Measurements from ENCODE around the gene PVRIG. TPM values are rescaled to one million over a fixed set of nuclear protein-coding genes. Genes with fewer than 3 reads are reported as not detected.

Gene PVRIG
- total and polyA plus RNA-seq, 3 experiments from 2014 or later: 23.9 to 131 (median 24.5) TPM

DNA sequence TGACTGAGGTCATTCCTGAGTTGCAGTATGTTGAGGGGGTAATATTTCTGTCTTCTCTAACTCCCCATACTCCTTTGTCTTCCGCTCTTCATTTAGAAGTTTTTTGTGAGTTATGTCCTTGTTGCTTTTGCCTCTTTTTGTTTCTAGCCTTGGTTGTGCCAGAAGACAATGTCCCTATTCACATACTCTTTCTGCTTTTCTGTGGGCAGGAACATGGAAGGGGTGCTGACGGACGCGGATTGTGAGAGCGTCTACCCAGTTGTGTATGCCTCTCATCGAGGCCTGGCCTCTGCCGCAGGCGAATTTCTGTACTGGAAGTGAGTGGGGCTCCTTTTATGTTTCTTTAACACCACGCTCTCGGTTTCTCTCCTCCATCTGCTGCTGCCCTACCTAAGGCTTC is 21.5 kb upstream of the PVRIG start:
- DNase-seq: no peak
- Mint-ChIP-seq H3K4me1 (no peaks in the 10 kb centered on the region), H3K36me3 (peaks cover 0 to 1% (median 0%) of the 10 kb centered on the region in 3 donors), H3K9me3 (no peaks in the 10 kb centered on the region), H3K4me3 (no peak overlapping the region), H3K27ac (peak overlapping the region in 1 of 8 donors; percentile 52), H3K27me3 (peaks cover 2 to 5% of the 10 kb centered on the region in 2 donors)
- CTCF ChIA-PET: no interaction called here
- Histone ChIP-seq H3K27me3 (ENCODE audit: insufficient read depth, low read length, poor library complexity, severe bottlenecking) (no peaks in the 10 kb centered on the region), H3K36me3 (ENCODE audit: insufficient read depth, low read length) (no peaks in the 10 kb centered on the region), H3K9me3 (ENCODE audit: low read length) (no peaks in the 10 kb centered on the region), H3K4me3 (ENCODE audit: low read length) (no peak overlapping the region), H3K4me1 (ENCODE audit: insufficient read depth, low read length) (no peaks in the 10 kb centered on the region), H3K27ac (ENCODE audit: low read depth, low read length) (no peak overlapping the region)
- POLR2A ChIA-PET: no interaction called here

DNA sequence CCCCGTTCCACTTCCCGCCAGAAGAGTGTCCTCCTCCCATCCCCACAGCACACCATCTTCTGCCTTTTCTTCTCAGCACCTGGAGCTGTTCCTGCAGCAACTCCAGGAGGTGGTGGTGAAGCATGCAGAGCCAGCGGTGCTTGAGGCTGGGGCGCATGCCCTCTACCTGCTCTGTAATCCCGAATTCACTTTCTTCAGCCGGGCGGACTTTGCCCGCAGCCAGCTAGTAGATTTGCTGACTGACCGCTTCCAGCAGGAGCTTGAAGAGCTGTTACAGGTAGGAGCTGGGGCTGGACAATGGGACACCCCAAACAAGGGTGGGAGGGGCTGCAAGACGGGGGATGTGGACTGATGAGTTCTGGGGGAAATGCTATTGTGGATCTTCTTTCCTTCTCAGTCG is 19.1 kb upstream of the PVRIG start:
- CTCF ChIA-PET: interaction anchor here (1.1 to 1.3 kb wide), 2 partner anchors 62 to 68 kb away, joined by 3 to 6 read pairs; no protein-coding TSS in a partner anchor
- Histone ChIP-seq H3K27ac (ENCODE audit: low read depth, low read length) (no peak overlapping the region), H3K36me3 (ENCODE audit: insufficient read depth, low read length) (no peaks in the 10 kb centered on the region), H3K9me3 (ENCODE audit: low read length) (no peaks in the 10 kb centered on the region), H3K4me1 (ENCODE audit: insufficient read depth, low read length) (no peaks in the 10 kb centered on the region), H3K27me3 (ENCODE audit: insufficient read depth, low read length, poor library complexity, severe bottlenecking) (no peaks in the 10 kb centered on the region), H3K4me3 (ENCODE audit: low read length) (no peak overlapping the region)
- POLR2A ChIA-PET: interaction anchor here (0.6 to 1.3 kb wide), 2 partner anchors 10 to 162 kb away, joined by 3 read pairs; no protein-coding TSS in a partner anchor
- no peak overlapping the region for H3K4me3 Mint-ChIP-seq
- H3K4me1 Mint-ChIP-seq: no peaks in the 10 kb centered on the region
- H3K9me3 Mint-ChIP-seq: no peaks in the 10 kb centered on the region
- DNase-seq: no peak
- H3K27me3 Mint-ChIP-seq: peaks cover 2 to 5% of the 10 kb centered on the region in 2 donors
- H3K27ac Mint-ChIP-seq: peak overlapping the region in 1 of 8 donors; percentile 43
- H3K36me3 Mint-ChIP-seq: peaks cover 0 to 4% (median 0%) of the 10 kb centered on the region in 3 donors

- no peak overlapping the region for H3K4me3 Mint-ChIP-seq
- H3K4me1 Mint-ChIP-seq: peaks cover 16 to 17% (median 17%) of the 10 kb centered on the region in 3 donors
- H3K9me3 ChIP-seq (ENCODE audit: low read length): no peaks in the 10 kb centered on the region
- CTCF ChIA-PET: no interaction called here
- H3K4me3 ChIP-seq (ENCODE audit: low read length): no peak overlapping the region
- POLR2A ChIA-PET: interaction anchor here (0.5 kb wide), 1 partner anchor 23 kb away, joined by 3 read pairs; no protein-coding TSS in a partner anchor
- peaks cover 0 to 2% of the 10 kb centered on the region in 2 donors for H3K27me3 Mint-ChIP-seq
- H3K27ac ChIP-seq (ENCODE audit: low read depth, low read length): no peak overlapping the region
- H3K36me3 ChIP-seq (ENCODE audit: insufficient read depth, low read length): no peaks in the 10 kb centered on the region
- DNase-seq: no peak
- H3K9me3 Mint-ChIP-seq: no peaks in the 10 kb centered on the region
- H3K27ac Mint-ChIP-seq: no peak overlapping the region
- H3K36me3 Mint-ChIP-seq: peaks cover 0 to 4% (median 0%) of the 10 kb centered on the region in 3 donors
- H3K4me1 ChIP-seq (ENCODE audit: insufficient read depth, low read length): peaks cover 15% of the 10 kb centered on the region
- H3K27me3 ChIP-seq (ENCODE audit: insufficient read depth, low read length, poor library complexity, severe bottlenecking): no peaks in the 10 kb centered on the region
Measured at GRCh38 chr7:100204454-100204853, 15.3 kb upstream of the PVRIG start.

DNA sequence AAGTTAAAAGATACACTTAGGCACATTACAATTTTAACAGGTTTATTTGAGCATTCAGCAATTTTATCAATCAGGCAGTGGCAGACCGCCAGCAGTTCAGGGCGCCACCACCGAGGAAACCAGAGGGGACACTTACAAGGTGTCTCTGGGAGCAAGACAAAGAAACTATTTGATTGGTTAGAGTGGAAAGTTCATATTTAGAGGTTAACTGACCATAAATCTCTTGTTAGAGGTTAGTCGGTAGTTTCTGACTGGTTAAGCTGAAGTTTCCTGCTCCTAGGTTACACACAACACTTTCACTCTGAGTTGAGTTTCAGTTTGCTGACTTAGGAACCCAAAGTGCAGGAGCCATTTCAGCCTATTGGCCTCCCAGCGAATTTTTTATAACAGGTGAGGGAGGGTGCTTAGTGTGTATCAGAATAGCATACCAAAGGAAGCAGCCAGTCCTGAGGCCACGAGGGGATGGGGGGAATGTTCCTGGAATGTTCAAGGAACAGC is 10.8 kb upstream of the PVRIG start:
- Mint-ChIP-seq H3K27ac (peak overlapping the region in 7 of 8 donors; percentile 16 to 89 (median 81)), H3K9me3 (no peaks in the 10 kb centered on the region), H3K4me1 (peaks cover 41 to 45% (median 45%) of the 10 kb centered on the region in 3 donors), H3K27me3 (peaks cover 0 to 1% of the 10 kb centered on the region in 2 donors), H3K36me3 (peaks cover 0 to 1% (median 0%) of the 10 kb centered on the region in 3 donors), H3K4me3 (peak overlapping the region; percentile 37 to 80 (median 58))
- ChIA-PET POLR2A (no interaction called here), CTCF (interaction anchor here (1.9 to 2.9 kb wide), 4 partner anchors 19 to 136 kb away, joined by 5 to 19 read pairs (median 9); no protein-coding TSS in a partner anchor)
- Histone ChIP-seq H3K27me3 (ENCODE audit: insufficient read depth, low read length, poor library complexity, severe bottlenecking) (no peaks in the 10 kb centered on the region), H3K9me3 (ENCODE audit: low read length) (no peaks in the 10 kb centered on the region), H3K4me1 (ENCODE audit: insufficient read depth, low read length) (peaks cover 43% of the 10 kb centered on the region), H3K36me3 (ENCODE audit: insufficient read depth, low read length) (no peaks in the 10 kb centered on the region), H3K27ac (ENCODE audit: low read depth, low read length) (no peak overlapping the region), H3K4me3 (ENCODE audit: low read length) (peak overlapping the region; percentile 39)
- no peak for DNase-seq

DNA sequence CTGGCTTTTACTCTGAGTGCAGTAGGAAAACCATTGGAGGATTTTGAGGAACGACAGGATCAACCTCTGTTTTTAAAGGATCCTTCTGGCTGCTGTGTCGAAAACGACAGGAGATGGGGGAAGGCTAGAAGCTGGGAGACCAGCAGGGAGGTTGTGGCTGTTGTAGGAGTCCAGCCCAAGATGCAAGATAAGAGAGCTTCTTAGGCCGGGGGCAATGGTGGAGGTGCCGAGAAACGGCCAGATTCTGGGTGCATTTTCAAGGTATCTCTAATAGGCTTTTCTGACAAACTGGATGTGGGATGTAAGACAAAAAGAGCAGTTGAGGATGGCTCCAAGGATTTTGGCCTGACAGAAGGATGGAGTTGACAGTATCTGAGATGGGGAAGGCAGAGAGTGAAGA is 10.3 kb upstream of the PVRIG start:
- Histone ChIP-seq H3K27me3 (ENCODE audit: insufficient read depth, low read length, poor library complexity, severe bottlenecking) (no peaks in the 10 kb centered on the region), H3K4me1 (ENCODE audit: insufficient read depth, low read length) (peaks cover 46% of the 10 kb centered on the region), H3K9me3 (ENCODE audit: low read length) (no peaks in the 10 kb centered on the region), H3K27ac (ENCODE audit: low read depth, low read length) (no peak overlapping the region), H3K4me3 (ENCODE audit: low read length) (peak overlapping the region; percentile 39), H3K36me3 (ENCODE audit: insufficient read depth, low read length) (no peaks in the 10 kb centered on the region)
- peaks cover 0 to 1% of the 10 kb centered on the region in 2 donors for H3K27me3 Mint-ChIP-seq
- POLR2A ChIA-PET: no interaction called here
- H3K9me3 Mint-ChIP-seq: no peaks in the 10 kb centered on the region
- peak overlapping the region in 3 of 7 donors; percentile 12 to 65 (median 49) for H3K4me3 Mint-ChIP-seq
- peaks cover 0 to 1% (median 0%) of the 10 kb centered on the region in 3 donors for H3K36me3 Mint-ChIP-seq
- CTCF ChIA-PET: interaction anchor here (1.3 to 2.9 kb wide), 4 partner anchors 9 to 136 kb away, joined by 4 to 19 read pairs (median 7); no protein-coding TSS in a partner anchor
- no peak for DNase-seq
- peaks cover 45 to 51% (median 50%) of the 10 kb centered on the region in 3 donors for H3K4me1 Mint-ChIP-seq
- peak overlapping the region in 7 of 8 donors; percentile 16 to 89 (median 81) for H3K27ac Mint-ChIP-seq

DNA sequence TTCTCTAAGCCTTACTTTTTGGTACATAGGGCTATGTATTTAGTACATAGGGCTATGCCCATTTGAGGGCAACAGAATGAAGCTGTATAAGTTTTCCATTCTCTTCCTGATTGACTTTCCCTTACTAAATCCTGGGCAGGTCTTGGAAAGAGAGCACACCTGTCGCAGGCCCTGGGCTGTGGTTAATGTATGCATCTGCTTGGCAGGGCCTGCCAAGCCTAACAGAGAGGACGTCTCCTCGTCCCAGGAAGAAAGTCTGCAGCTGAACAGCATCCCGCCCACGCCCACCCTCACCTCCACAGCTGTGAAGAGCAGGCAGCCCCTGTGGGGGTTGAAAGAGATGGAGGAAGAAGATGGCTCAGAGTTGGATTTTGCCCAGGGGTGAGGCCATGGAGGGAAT is 8.9 kb upstream of the PVRIG start:
- H3K4me3 Mint-ChIP-seq: peak overlapping the region in 2 of 7 donors; percentile 33 to 80
- no peak overlapping the region for H3K27ac ChIP-seq (ENCODE audit: low read depth, low read length)

DNA sequence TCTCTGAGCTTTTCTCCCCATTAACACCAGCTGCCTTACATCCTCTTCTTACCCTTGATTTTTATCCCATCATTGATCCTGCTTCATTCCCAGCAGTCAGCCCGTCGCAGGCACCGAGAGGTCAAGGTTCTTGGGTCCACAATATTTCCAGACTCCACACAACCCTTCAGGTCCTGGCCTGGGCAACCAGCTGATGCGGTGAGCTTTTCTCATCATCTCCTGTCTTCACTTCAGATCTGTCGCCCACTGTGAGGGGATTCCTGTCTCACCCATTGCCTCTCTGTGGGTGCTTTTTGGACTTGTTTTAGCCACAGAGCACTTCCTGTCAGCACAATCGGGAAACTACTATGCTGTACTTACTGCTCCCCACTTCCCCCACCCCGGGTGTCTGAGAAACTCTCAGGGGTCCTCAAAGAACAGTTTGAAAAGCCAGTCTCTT is 8.4 kb upstream of the PVRIG start:
- Histone ChIP-seq H3K36me3 (ENCODE audit: insufficient read depth, low read length) (no peaks in the 10 kb centered on the region), H3K4me3 (ENCODE audit: low read length) (peak overlapping the region; percentile 4), H3K27ac (ENCODE audit: low read depth, low read length) (no peak overlapping the region), H3K27me3 (ENCODE audit: insufficient read depth, low read length, poor library complexity, severe bottlenecking) (no peaks in the 10 kb centered on the region), H3K4me1 (ENCODE audit: insufficient read depth, low read length) (peaks cover 54% of the 10 kb centered on the region), H3K9me3 (ENCODE audit: low read length) (no peaks in the 10 kb centered on the region)
- H3K4me3 Mint-ChIP-seq: peak overlapping the region; percentile 9 to 86 (median 76)
- peak; percentile 15 to 69 (median 52) for DNase-seq
- H3K27ac Mint-ChIP-seq: peak overlapping the region; percentile 76 to 97 (median 94)
- peaks cover 0 to 1% (median 0%) of the 10 kb centered on the region in 3 donors for H3K36me3 Mint-ChIP-seq
- no peaks in the 10 kb centered on the region for H3K9me3 Mint-ChIP-seq
- peaks cover 0 to 1% of the 10 kb centered on the region in 2 donors for H3K27me3 Mint-ChIP-seq
- peaks cover 45 to 64% (median 50%) of the 10 kb centered on the region in 3 donors for H3K4me1 Mint-ChIP-seq
- CTCF ChIA-PET: interaction anchor here (1.0 to 2.9 kb wide), 5 partner anchors 9 to 78 kb away, joined by 3 to 19 read pairs (median 4); no protein-coding TSS in a partner anchor
- POLR2A ChIA-PET: interaction anchor here (0.8 kb wide), 1 partner anchor 48 kb away, joined by 5 read pairs; no protein-coding TSS in a partner anchor

More for the DNA sequence above, 8.9 kb upstream of the PVRIG start:
- POLR2A ChIA-PET: interaction anchor here (0.5 to 0.8 kb wide), 2 partner anchors 10 to 11 kb away, joined by 3 read pairs; no protein-coding TSS in a partner anchor
- no peaks in the 10 kb centered on the region for H3K9me3 Mint-ChIP-seq
- no peaks in the 10 kb centered on the region for H3K36me3 ChIP-seq (ENCODE audit: insufficient read depth, low read length)
- peaks cover 0 to 1% of the 10 kb centered on the region in 2 donors for H3K27me3 Mint-ChIP-seq
- no peak for DNase-seq
- H3K27ac Mint-ChIP-seq: peak overlapping the region in 6 of 8 donors; percentile 48 to 97 (median 76)
- H3K4me1 Mint-ChIP-seq: peaks cover 45 to 62% (median 50%) of the 10 kb centered on the region in 3 donors
- H3K9me3 ChIP-seq (ENCODE audit: low read length): no peaks in the 10 kb centered on the region
- no peaks in the 10 kb centered on the region for H3K27me3 ChIP-seq (ENCODE audit: insufficient read depth, low read length, poor library complexity, severe bottlenecking)
- CTCF ChIA-PET: interaction anchor here (1.0 to 2.9 kb wide), 7 partner anchors 8 to 134 kb away, joined by 3 to 19 read pairs (median 4); no protein-coding TSS in a partner anchor
- peak overlapping the region; percentile 4 for H3K4me3 ChIP-seq (ENCODE audit: low read length)
- H3K4me1 ChIP-seq (ENCODE audit: insufficient read depth, low read length): peaks cover 54% of the 10 kb centered on the region
- H3K36me3 Mint-ChIP-seq: peaks cover 0 to 1% (median 0%) of the 10 kb centered on the region in 3 donors

Data from CD8-positive, alpha-beta memory T cell (primary cell).